ENCODE results near the gene SCNN1G.

GRCh38 chr16:23207485-23207884, 24.9 kb downstream of the SCNN1G start:
- TF ChIP-seq, protein P1, sequence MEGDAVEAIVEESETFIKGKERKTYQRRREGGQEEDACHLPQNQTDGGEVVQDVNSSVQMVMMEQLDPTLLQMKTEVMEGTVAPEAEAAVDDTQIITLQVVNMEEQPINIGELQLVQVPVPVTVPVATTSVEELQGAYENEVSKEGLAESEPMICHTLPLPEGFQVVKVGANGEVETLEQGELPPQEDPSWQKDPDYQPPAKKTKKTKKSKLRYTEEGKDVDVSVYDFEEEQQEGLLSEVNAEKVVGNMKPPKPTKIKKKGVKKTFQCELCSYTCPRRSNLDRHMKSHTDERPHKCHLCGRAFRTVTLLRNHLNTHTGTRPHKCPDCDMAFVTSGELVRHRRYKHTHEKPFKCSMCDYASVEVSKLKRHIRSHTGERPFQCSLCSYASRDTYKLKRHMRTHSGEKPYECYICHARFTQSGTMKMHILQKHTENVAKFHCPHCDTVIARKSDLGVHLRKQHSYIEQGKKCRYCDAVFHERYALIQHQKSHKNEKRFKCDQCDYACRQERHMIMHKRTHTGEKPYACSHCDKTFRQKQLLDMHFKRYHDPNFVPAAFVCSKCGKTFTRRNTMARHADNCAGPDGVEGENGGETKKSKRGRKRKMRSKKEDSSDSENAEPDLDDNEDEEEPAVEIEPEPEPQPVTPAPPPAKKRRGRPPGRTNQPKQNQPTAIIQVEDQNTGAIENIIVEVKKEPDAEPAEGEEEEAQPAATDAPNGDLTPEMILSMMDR (IDR thresholded peaks at IDR 0.05) = no peak
- no peak for TF ChIP-seq POLR2A (IDR thresholded peaks at IDR 0.05)
